CD4-positive, alpha-beta T cell treated with Interleukin-10 for 1 hour (primary cell): ENCODE data around the gene MZF1.
"Not testable (repeated sequence)": the region's sequence is repeated elsewhere in the genome, so short reads cannot be mapped to it uniquely, and the experiment has no call there.

Experiments
- DNase-seq: peaks from one replicate; pipeline ENCODE4 v3.0.0-alpha.2; 2020

Gene MZF1

GRCh38 chr19:58572818-58573657, at the start of gene MZF1:
Gene MZF1, minus strand, starts transcription at chr19:58573335. Its CDS starts 1,946 bp downstream, at chr19:58571389.
- peak; percentile 100 for DNase-seq

DNA sequence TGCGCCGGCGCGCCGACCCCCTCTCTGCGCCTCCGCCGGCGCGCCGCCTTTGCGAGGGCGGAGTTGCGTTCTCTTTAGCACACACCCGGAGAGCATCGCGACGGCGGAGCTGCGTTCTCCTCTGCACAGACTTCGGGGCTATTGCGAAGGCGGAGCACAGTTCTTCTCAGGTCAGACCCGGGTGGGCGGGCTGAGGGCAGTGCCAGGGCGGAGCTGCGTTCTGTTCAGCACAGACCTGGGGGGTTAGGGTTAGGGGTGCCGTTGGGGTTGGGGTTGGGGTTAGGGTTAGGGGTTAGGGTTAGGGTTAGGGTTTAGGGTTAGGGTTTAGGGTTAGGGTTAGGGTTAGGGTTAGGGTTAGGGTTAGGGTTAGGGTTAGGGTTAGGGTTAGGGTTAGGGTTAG, 34.1 kb upstream of the MZF1 start:
- DNase-seq = not testable (repeated sequence)

DNA sequence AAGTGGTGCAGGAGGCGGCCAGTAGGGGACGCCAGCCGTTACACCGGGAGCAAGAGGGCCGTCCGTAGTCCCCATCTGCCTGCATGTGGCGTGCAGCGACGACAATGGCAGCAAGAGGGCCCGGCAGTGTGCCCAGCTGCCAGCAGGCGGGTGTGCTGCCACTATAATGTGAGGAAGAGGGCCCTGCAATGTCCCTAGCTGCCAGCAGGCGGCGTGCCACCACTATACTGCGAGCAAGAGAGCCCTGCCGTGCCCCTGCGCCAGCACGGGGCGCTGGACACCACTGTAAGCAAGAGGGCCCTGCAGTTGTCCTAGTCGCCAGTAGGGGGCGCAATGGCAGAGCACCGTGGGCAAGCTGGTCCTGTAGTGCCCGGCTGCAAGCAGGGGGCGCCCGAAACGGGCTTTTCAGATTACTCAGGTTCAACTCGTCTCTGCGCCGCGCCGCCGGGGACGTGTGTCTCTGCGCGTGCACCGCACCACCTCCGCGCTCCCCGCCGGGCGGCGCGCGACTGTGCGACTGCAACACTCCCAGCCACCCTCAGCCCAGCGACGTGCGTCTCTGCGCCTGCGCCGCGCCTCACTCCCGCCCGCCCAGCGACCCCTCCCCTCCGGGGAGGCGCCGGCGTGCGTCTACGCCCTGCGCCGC, 33.2 kb upstream of the MZF1 start:
- DNase-seq = not testable (repeated sequence)

DNA sequence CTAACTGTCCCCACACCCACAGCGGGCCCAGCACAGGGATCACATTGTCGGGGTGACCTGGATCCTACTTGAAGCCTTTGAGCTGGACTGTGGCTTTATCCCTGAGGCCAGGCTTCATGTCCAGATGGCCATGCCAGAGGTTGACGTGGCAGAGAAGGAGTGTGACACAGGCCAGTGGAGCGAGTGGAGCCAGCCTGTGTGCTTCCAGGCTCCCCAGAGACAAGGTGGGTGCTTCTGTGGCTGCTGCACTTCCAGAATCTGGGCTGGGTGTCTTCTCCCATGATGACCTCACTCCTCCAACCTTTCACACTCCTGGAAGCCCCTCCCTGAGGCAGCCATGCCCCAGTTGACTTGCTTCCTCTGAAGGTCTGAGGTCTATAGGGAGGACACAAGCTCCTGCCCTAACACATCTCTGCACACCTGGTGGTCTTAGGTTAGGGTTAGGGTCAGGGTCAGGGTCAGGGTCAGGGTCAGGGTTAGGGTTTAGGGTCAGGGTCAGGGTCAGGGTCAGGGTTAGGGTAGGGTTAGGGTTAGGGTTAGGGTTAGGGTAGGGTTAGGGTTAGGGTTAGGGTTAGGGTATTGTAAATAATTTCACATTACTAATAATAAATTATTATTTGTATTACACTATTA, 13.1 kb upstream of the MZF1 start:
- no peak for DNase-seq

DNA sequence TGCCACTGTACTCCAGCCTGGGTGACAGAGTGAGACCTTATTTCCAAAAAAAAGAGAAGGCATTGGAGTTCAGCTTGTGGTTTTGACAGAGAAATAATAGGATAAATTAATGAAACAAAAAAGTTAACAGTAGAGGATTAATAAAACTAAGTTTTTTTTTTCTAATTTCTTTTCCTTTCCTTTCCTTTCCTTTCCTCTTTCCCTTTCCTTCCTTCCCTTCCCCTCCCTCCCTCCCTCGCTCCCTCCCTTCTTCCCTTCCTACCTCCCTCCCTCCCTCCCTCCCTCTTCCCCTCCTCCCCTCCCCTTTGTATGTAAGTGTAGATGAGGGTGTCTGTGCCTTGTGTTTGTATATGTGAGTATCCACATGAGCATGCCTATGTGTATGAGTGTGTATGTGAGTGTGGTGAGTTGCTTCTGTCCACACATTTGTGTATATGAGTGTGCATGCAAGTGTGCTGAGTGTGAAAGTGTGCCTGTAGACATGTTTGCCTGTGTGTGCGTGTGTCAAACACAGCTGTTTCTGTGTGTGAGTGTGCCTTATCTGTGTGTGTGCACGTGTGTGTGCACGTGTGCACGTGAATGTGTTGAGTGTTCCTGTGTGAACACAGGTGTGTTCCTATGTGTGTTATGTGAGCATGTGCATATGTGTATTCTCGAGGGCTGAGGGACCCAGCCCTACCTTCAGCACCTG, 12.5 kb upstream of the MZF1 start:
- no peak for DNase-seq

DNA sequence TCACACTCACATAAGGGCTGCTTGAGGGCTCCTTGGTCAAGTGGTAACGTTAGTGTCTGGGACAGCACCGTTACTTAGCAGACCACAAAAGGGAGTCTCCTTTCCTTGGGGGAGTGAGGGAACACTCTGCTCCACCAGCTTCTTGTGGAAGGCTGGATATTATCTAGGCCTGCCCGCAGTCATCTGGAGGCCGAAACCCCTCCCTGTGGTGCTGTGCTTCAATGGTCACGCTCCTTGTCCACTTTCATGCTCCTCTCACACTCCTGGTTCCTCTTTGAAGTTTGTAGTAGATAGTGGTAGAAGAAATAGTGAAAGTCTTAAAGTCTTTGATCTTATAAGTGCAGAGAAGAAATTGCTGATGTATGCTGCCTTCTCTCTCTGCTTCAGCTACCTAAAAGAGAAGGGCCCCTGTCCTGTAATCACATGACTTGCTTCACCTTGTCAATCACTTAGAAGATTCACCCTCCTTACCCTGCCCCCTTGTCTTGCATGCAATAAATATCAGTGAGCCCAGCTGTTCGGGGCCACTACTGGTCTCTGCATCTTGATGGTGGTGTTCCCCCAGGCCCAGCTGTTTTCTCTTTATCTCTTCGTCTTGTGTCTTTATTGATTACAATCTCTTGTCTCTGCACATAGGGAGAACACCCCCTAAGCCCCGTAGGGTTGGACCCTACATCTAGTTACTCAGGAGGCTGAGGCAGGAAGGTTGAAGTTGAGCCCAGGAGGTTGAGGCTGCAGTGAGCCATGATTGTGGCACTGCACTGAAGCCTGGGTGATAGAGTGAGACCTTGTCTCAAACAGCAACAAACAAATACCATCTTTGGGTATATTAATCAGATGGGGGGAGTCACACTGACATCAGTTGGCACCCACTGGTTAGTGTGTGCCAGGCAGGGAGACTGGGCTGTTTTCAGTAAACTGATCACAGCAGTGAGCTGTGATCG, 11.6 kb upstream of the MZF1 start:
- DNase-seq = no peak

DNA sequence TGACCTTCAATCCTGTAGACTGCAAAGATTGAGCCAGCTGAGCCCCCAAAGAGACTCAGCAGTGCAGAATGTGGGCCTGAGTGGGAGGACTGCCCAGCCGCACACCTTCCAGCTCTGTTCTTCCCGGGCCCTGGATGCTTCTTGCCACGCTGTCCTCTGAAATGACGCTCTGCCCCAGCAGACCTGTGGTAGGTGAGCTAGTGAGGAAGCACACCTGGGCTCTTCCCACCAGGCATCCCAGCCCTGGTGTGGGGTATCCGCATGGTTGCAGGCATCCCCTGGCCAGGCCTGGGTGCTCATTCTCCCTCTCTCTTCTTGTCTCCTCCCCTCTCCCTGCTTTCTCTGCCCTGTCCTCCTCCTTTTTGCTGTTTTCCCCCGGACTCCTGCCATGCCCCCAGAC, 9.8 kb upstream of the MZF1 start:
- no peak for DNase-seq

DNA sequence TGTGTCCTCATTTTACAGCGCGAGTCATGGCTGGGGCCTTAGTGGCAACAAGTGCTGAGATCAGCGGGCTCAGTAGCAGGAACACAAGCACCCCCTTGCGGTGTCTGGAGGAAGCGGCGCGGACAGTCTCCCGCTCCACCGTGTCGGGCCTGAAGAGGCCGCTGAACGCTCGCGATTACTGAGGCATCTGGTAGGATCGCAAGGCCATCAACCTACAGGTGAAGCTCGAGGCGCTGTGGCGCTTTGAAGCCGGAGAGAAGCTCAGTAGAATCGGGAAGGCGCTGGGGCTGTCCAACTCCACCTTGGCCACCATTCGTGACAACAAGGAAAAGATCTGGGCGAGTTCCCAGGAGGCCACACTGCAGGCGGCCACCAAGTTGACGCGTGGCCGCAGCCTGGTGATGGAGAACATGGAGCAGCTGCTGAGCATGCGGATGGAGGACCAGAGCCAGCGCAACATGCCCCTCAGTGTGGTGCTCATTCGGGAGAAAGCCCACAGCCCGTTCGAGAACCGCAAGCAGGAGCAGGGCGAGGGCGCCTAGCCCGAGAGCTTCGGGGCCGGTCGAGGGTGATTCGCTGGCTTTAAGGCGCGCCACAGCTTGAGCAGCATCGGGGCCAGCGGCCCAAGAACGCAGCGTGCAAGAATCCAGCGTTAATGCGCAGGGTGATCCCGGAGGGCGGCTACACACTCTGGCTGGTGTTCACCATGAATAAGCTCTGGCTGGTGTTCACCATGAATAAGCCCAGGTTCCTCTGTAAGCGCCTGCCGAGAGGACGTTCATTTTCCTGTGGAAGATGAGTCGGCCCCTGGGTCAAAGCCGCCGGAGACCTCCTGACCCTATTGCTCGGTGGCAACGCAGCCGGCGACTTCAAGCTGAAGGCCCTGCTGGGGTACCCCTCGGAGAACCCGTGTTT, 8.3 kb upstream of the MZF1 start:
- peak; percentile 92 for DNase-seq

- no peak for DNase-seq
Observed at GRCh38 chr19:58579473-58580142, 6.5 kb upstream of the MZF1 start.

GRCh38 chr19:58578012-58578925, 5.1 kb upstream of the MZF1 start:
- DNase-seq = no peak

GRCh38 chr19:58577581-58577980, 4.4 kb upstream of the MZF1 start:
- DNase-seq = not testable (repeated sequence)

GRCh38 chr19:58575183-58576041, 2.3 kb upstream of the MZF1 start:
- DNase-seq = peak; percentile 86

GRCh38 chr19:58573658-58574164, 576 bp upstream of the MZF1 start:
- DNase-seq = no peak

DNA sequence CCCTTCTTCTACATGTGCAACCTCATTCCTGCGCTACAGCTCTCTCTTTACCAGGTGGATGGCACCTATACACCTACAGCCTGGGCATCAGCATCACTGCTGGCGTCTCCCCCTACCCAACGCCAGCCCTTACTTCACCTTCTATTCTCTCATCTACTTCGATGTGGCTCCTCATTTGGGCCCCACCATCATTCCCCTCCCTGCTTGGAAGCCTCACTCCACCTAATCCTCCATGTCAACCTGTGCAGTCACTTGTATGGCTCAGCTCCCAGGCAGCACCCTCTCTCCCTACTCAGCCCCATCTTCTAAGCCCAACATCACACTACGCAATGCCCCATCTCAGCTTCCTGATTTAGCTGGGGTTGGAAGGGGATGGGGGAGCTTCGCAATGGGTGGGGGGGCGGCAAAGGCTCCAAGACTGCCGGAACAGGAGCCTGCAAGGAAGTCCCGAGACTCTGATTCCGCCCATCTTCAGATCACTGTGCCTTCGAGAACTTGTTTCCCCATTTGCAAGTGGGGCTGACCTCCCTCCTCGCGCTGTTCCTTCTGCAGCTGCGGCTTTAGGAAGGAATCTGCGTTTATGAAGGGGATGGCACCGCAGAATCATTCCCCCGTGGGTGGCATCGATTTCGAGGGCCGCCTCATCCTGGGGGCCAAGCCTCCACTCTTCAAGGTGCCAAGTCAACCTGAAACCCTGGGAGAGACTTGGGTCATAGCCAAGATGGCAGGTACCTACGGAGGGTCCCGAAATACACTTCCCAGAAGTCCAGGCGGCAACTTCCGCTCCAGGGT, 913 bp downstream of the MZF1 start:
- no peak for DNase-seq

GRCh38 chr19:58571575-58571947, 1.6 kb downstream of the MZF1 start:
- DNase-seq = no peak

DNA sequence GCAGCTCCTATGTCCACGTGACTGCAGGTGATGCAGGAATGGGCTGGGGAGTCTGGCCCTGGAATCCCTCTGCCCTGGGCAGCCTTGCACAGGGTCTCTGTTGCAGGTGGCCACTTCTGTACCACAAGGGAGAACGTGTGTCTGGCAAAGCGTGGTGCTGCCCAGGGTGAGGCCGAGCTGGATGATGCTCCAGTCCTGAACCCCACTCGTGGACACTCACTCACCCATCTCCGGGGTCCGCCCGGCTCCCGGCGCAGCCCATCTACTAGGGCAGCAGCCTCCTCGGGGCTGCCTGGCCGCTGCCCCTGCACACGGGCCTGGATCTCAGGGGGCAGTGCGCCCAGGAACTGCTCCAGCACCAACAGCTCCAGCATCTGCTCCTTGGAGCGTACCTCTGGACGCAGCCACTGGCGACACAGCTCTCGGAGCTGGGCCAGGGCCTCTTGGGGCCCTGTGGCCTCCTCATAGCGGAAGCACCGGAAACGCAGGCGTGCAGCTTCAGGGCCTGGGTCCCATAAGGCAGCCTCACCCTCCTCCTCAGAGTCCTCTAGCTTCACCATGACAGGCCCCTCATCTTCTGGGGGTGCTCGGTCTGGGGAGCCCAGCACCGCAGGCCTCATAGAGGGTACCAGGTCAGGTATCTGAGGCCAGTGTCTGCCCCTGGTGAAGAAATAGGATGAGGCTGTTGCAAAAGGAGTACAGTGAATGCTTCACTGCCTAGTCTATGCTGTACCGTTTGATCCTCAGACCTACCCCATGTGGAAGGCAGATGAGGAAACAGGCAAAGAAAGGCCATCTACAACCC, 2.2 kb downstream of the MZF1 start:
- no peak for DNase-seq
